ENCODE results near the gene INPPL1.

The INPPL1 gene

DNA sequence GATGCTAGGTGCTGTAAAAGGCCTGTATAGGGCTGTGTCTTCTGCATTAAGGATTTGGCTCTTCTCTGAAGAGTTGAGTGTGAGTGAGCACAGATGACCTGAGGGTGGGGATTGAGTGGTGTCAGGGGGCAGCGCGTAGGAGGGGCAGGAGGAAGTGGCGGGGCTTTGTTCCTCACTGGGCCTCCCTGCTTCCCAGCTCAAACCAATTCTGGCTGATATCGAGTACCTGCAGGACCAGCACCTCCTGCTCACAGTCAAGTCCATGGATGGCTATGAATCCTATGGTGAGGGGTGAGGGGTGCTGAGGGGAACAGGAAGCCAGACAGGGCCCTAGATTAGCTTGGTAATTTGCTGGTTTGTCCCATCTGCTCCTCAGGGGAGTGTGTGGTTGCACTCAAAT lies 10.4 kb downstream of the INPPL1 start:
- Histone ChIP-seq H3K9ac (ENCODE audit: low read depth, low read length) (no peak overlapping the region), H4K20me1 (ENCODE audit: insufficient read depth, low read length) (peaks cover 27% of the 10 kb centered on the region), H3K4me3 (ENCODE audit: low read depth in 1 of 2, low read length in 2 of 2) (no peak overlapping the region), H3K4me1 (ENCODE audit: insufficient read depth, low read length) (no peaks in the 10 kb centered on the region), H3K9me3 (ENCODE audit: insufficient read depth, low read length, severe bottlenecking) (no peaks in the 10 kb centered on the region), H3K79me2 (ENCODE audit: insufficient read depth, low read length) (no peaks in the 10 kb centered on the region), H3K27me3 (ENCODE audit: insufficient read depth, low read length, poor library complexity) (no peaks in the 10 kb centered on the region), H2AFZ (ENCODE audit: low read depth, low read length) (no peak overlapping the region), H3K27ac (ENCODE audit: low read length) (no peak overlapping the region), H3K36me3 (ENCODE audit: insufficient read depth, low read length) (peaks cover 86% of the 10 kb centered on the region), H3K4me2 (ENCODE audit: insufficient read depth, low read length) (no peak overlapping the region)
- no peak for TF ChIP-seq EZH2 (IDR thresholded peaks at IDR 0.05; ENCODE audit: borderline replicate concordance, low read depth, low read length, severe bottlenecking)
- TF ChIP-seq, protein P1, sequence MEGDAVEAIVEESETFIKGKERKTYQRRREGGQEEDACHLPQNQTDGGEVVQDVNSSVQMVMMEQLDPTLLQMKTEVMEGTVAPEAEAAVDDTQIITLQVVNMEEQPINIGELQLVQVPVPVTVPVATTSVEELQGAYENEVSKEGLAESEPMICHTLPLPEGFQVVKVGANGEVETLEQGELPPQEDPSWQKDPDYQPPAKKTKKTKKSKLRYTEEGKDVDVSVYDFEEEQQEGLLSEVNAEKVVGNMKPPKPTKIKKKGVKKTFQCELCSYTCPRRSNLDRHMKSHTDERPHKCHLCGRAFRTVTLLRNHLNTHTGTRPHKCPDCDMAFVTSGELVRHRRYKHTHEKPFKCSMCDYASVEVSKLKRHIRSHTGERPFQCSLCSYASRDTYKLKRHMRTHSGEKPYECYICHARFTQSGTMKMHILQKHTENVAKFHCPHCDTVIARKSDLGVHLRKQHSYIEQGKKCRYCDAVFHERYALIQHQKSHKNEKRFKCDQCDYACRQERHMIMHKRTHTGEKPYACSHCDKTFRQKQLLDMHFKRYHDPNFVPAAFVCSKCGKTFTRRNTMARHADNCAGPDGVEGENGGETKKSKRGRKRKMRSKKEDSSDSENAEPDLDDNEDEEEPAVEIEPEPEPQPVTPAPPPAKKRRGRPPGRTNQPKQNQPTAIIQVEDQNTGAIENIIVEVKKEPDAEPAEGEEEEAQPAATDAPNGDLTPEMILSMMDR (IDR thresholded peaks at IDR 0.05; ENCODE audit: borderline replicate concordance, extremely low read depth, low read length, poor library complexity, severe bottlenecking), result no peak
- no peak for ATAC-seq (ENCODE audit: insufficient read depth, low read depth)
- DNase-seq, result no peak

- H3K36me3 ChIP-seq (ENCODE audit: insufficient read depth, low read length), result peaks cover 80% of the 10 kb centered on the region
- H3K79me2 ChIP-seq (ENCODE audit: insufficient read depth, low read length), result no peaks in the 10 kb centered on the region
- H3K9ac ChIP-seq (ENCODE audit: low read depth, low read length), result no peak overlapping the region
- no peak overlapping the region for H3K27ac ChIP-seq (ENCODE audit: low read length)
- H3K4me3 ChIP-seq (ENCODE audit: low read depth in 1 of 2, low read length in 2 of 2), result no peak overlapping the region
- H3K4me2 ChIP-seq (ENCODE audit: insufficient read depth, low read length), result no peak overlapping the region
- TF ChIP-seq, protein P1 (IDR thresholded peaks at IDR 0.05; ENCODE audit: borderline replicate concordance, extremely low read depth, low read length, poor library complexity, severe bottlenecking), result no peak
- no peak for TF ChIP-seq EZH2 (IDR thresholded peaks at IDR 0.05; ENCODE audit: borderline replicate concordance, low read depth, low read length, severe bottlenecking)
- no peak overlapping the region for H2AFZ ChIP-seq (ENCODE audit: low read depth, low read length)
- no peaks in the 10 kb centered on the region for H3K27me3 ChIP-seq (ENCODE audit: insufficient read depth, low read length, poor library complexity)
- peaks cover 22% of the 10 kb centered on the region for H4K20me1 ChIP-seq (ENCODE audit: insufficient read depth, low read length)
- H3K9me3 ChIP-seq (ENCODE audit: insufficient read depth, low read length, severe bottlenecking), result no peaks in the 10 kb centered on the region
- ATAC-seq (ENCODE audit: insufficient read depth, low read depth) (no peak), DNase-seq (no peak)
- no peaks in the 10 kb centered on the region for H3K4me1 ChIP-seq (ENCODE audit: insufficient read depth, low read length)
Measured at GRCh38 chr11:72235351-72236057, 10.9 kb downstream of the INPPL1 start.

DNA sequence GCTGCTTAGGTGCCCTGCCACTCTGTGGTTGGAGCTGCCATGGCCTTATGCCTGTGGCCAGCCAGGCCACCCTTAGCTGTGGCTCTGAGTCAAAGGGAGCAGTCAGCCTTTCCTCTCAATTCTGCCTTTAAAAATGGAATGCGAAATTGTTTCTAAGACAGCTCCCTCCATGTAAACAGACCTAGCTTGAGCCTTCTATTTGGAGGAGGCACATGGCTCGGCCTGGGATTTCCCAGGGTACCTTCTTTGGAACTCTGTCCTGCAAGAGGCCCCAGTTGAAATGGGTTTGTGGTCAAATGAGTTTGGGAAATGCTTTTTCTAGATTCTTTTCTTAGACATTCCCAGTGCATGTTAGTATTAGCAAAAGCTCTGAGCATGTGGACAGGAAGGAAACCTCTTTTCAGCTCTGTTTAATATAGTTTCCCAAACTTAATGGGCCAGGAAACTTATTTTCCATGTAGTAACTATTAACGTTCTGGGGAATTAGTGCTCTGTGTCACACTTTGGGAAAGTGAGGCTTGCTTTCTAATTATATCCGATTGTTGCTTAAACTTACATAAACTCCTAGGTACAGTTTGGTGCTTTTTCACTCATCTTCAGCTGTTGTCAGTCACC lies 11.6 kb downstream of the INPPL1 start:
- Histone ChIP-seq H3K36me3 (ENCODE audit: insufficient read depth, low read length) (peaks cover 73% of the 10 kb centered on the region), H3K27me3 (ENCODE audit: insufficient read depth, low read length, poor library complexity) (no peaks in the 10 kb centered on the region), H3K9ac (ENCODE audit: low read depth, low read length) (no peak overlapping the region), H3K9me3 (ENCODE audit: insufficient read depth, low read length, severe bottlenecking) (no peaks in the 10 kb centered on the region), H2AFZ (ENCODE audit: low read depth, low read length) (no peak overlapping the region), H3K4me1 (ENCODE audit: insufficient read depth, low read length) (no peaks in the 10 kb centered on the region), H3K27ac (ENCODE audit: low read length) (no peak overlapping the region), H3K4me3 (ENCODE audit: low read depth in 1 of 2, low read length in 2 of 2) (no peak overlapping the region), H3K4me2 (ENCODE audit: insufficient read depth, low read length) (no peak overlapping the region), H3K79me2 (ENCODE audit: insufficient read depth, low read length) (no peaks in the 10 kb centered on the region), H4K20me1 (ENCODE audit: insufficient read depth, low read length) (peaks cover 17% of the 10 kb centered on the region)
- DNase-seq (no peak), ATAC-seq (ENCODE audit: insufficient read depth, low read depth) (no peak)
- TF ChIP-seq, protein P1 (IDR thresholded peaks at IDR 0.05; ENCODE audit: borderline replicate concordance, extremely low read depth, low read length, poor library complexity, severe bottlenecking), result no peak
- TF ChIP-seq EZH2 (IDR thresholded peaks at IDR 0.05; ENCODE audit: borderline replicate concordance, low read depth, low read length, severe bottlenecking), result no peak
